ENCODE measurements around the gene FRMPD2.

DNA sequence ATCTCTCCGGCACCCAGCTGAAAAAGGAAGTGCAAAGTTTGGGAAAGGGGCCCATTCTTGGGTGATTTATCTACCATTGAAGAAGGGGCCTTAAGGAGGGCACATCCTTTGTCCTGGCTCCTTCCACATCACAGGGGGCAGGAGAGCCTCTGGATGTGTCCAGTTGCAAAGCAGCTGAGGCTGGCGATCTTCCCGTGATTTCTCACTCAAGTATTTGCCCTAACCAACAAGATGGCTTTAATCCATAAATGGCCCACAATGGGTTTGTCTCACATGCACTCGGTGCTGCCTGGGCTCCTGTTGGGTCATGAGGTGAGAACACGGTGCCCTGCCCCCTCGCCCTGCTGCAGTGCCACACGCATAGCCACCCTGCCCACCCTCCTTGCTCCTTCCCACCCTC lies 14.2 kb upstream of the FRMPD2 start:
- TF ChIP-seq, protein P1, sequence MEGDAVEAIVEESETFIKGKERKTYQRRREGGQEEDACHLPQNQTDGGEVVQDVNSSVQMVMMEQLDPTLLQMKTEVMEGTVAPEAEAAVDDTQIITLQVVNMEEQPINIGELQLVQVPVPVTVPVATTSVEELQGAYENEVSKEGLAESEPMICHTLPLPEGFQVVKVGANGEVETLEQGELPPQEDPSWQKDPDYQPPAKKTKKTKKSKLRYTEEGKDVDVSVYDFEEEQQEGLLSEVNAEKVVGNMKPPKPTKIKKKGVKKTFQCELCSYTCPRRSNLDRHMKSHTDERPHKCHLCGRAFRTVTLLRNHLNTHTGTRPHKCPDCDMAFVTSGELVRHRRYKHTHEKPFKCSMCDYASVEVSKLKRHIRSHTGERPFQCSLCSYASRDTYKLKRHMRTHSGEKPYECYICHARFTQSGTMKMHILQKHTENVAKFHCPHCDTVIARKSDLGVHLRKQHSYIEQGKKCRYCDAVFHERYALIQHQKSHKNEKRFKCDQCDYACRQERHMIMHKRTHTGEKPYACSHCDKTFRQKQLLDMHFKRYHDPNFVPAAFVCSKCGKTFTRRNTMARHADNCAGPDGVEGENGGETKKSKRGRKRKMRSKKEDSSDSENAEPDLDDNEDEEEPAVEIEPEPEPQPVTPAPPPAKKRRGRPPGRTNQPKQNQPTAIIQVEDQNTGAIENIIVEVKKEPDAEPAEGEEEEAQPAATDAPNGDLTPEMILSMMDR (IDR thresholded peaks at IDR 0.05; ENCODE audit: low read depth, low read length, poor library complexity, severe bottlenecking), result no peak
- no peak for TF ChIP-seq EZH2phosphoT487 (IDR thresholded peaks at IDR 0.05; ENCODE audit: borderline replicate concordance, low read length)

Data from DOHH2 (cell line).